ENCODE data around the gene DYSF.

Gene DYSF

DNA sequence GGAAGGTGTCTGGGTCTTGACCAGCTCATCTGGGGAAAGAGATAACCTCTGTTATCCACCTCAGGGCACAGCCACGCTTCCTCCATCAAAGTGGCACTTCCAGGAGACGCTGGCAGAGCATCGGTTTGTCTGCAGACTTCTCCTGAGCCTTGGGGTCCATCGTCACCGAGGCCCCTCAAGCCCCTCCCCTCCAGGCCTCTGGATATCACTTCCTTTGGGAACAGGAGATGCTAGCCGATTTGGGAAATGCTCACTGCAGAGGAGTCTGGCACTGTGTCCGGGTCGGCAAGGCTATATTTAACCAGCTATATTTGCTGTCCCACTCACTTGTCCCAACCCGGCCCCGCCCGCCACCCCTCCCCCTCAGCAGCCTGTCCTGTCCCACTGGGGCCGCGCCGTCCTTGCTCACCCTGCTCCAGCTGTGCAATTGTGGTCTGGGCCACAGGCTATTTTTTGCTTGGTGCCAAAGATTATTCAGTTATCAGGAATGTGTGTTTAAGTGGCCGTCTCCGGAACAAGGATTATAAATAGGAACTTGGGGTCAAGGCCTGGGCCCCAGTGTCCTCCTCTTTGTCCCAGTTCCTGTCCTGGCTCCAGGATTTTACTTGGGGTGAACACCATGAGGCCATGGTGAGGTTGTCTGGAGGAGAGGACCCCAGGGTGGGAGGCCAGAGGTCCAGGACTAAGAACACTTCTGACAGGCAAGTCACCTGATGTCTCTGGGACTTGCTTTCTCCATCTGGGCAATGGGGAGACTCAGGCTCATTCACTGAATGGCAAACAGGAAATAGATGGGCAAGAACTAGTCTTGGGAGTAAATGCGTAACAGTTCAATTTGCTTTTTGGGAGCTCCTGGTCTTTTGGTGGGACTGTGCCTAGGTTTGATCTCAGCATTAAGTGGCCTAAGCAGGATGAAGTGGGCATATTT lies 263.6 kb downstream of the DYSF start:
- Histone ChIP-seq H3K27ac (ENCODE audit: insufficient read depth in 1 of 2, low read depth in 1 of 2, low read length in 2 of 2, poor library complexity in 1 of 2, severe bottlenecking in 2 of 2) (no peak overlapping the region), H3K4me1 (ENCODE audit: control extremely low read depth in 1 of 4, control insufficient read depth in 4 of 4, insufficient read depth in 4 of 4, low read length in 3 of 4) (no peaks in the 10 kb centered on the region), H3K4me3 (ENCODE audit: control insufficient read depth in 1 of 7, extremely low read depth in 1 of 7, insufficient read depth in 4 of 7, low read depth in 2 of 7, low read length in 6 of 7) (no peak overlapping the region), H3K27me3 (replicated peaks in 2 of 5; ENCODE audit: control insufficient read depth in 4 of 5, insufficient read depth in 5 of 5, low read length in 4 of 5) (peaks cover 0 to 3% (median 1%) of the 10 kb centered on the region in 5 experiments), H3K9me3 (ENCODE audit: control extremely low read depth in 1 of 5, control insufficient read depth in 4 of 5, insufficient read depth in 2 of 5, low read depth in 1 of 5, low read length in 4 of 5) (peaks cover 0 to 2% (median 0%) of the 10 kb centered on the region in 5 experiments), H3K36me3 (ENCODE audit: control insufficient read depth in 4 of 4, insufficient read depth in 4 of 4, low read length in 3 of 4) (no peaks in the 10 kb centered on the region)
- WGBS (ENCODE audit: insufficient coverage) = 76% methylated on average over 11 of the region's 17 CpGs
- ChIA-PET POLR2A (interaction anchor here (0.6 kb wide), 1 partner anchor 26 kb away, joined by 3 read pairs; no protein-coding TSS in a partner anchor), CTCF (no interaction called here)
- no peak for DNase-seq

DNA sequence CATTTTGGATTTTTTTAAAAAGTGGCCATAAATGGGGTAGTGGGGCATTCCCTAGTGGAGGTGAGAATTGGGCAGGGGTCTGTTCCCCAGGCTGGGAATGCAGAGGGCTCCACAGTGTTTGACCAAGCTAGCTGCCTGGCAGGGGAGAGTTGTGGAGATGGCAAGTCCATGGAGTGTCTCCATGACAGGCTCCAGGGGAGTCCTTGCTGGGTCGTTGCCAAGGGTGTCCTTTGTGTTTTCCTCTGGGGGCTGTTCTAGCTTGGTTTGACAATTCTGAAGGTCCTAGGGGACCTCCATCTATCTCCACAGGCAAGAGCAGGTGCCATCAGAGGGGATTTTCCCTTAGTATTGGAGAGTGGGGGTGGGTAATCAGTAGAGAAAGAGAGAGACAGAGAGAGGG lies 265.3 kb downstream of the DYSF start:
- Histone ChIP-seq H3K36me3 (ENCODE audit: control insufficient read depth in 4 of 4, insufficient read depth in 4 of 4, low read length in 3 of 4) (no peaks in the 10 kb centered on the region), H3K9me3 (ENCODE audit: control extremely low read depth in 1 of 5, control insufficient read depth in 4 of 5, insufficient read depth in 2 of 5, low read depth in 1 of 5, low read length in 4 of 5) (peaks cover 0 to 2% (median 0%) of the 10 kb centered on the region in 5 experiments), H3K4me1 (ENCODE audit: control extremely low read depth in 1 of 4, control insufficient read depth in 4 of 4, insufficient read depth in 4 of 4, low read length in 3 of 4) (no peaks in the 10 kb centered on the region), H3K27me3 (replicated peaks in 2 of 5; ENCODE audit: control insufficient read depth in 4 of 5, insufficient read depth in 5 of 5, low read length in 4 of 5) (peaks cover 0 to 3% (median 0%) of the 10 kb centered on the region in 5 experiments), H3K27ac (ENCODE audit: insufficient read depth in 1 of 2, low read depth in 1 of 2, low read length in 2 of 2, poor library complexity in 1 of 2, severe bottlenecking in 2 of 2) (no peak overlapping the region), H3K4me3 (ENCODE audit: control insufficient read depth in 1 of 7, extremely low read depth in 1 of 7, insufficient read depth in 4 of 7, low read depth in 2 of 7, low read length in 6 of 7) (no peak overlapping the region)
- no peak for DNase-seq
- ChIA-PET CTCF (no interaction called here), POLR2A (interaction anchor here (0.7 kb wide), 1 partner anchor 25 kb away, joined by 4 read pairs; no protein-coding TSS in a partner anchor)
- no CpG with 5 or more reads among the region's 1 CpG for WGBS (ENCODE audit: insufficient coverage)

DNA sequence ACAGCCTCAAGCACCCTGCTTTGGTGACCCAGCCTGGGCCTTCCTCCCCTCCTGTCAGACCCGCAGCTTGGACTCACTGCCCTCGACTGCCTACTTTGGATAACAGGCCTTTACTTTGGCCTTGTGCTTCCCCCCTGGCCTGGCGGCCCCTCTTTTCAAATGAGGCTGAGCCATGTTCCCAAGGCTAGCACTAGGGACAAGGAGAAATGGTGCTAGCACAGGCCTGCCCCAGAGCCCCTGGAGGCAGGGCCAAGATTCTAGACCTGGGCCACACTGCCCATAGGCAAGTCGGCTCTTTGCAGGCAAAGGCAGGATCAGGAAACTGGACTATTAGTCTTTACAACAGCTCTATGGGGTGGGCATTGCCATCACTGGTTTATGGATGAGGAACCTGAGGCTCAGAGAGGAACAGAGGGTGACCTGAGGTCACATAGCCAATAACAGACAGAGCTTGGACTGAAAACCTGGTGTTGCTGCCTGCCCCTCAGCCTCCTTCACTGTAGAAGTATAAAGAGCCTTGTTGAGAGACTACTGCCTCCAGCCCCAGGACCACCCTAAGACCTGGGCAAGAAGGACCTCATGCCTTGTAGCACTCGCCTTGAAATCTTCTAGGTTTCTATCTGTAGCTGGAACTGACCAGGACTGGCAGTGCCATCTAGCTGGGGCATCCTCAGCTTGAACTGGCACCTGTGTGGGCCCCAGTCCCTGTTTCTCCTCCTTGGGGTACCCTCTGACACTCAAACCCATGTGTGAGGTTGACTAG lies 266.3 kb downstream of the DYSF start:
- H3K4me1 ChIP-seq (ENCODE audit: control extremely low read depth in 1 of 4, control insufficient read depth in 4 of 4, insufficient read depth in 4 of 4, low read length in 3 of 4) = no peaks in the 10 kb centered on the region

DNA sequence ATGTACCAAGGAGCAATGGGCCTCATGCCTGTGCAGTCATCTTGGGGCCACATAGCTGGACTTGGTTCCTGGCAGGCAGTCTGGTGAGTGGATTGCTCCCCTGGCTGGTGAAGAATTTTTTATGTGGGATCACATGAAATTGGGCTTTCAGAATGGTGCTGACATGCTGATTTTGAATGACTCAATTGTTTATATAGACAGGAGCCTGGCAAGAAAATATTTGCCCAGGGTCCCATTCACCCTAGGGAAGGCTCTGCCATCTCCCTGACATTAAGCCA lies 266.9 kb downstream of the DYSF start:
- peaks cover 0 to under 1% (median 0%) of the 10 kb centered on the region in 5 experiments for H3K27me3 ChIP-seq (replicated peaks in 2 of 5; ENCODE audit: control insufficient read depth in 4 of 5, insufficient read depth in 5 of 5, low read length in 4 of 5)
- H3K27ac ChIP-seq (ENCODE audit: insufficient read depth in 1 of 2, low read depth in 1 of 2, low read length in 2 of 2, poor library complexity in 1 of 2, severe bottlenecking in 2 of 2) = no peak overlapping the region
- no peaks in the 10 kb centered on the region for H3K36me3 ChIP-seq (ENCODE audit: control insufficient read depth in 4 of 4, insufficient read depth in 4 of 4, low read length in 3 of 4)
- H3K4me1 ChIP-seq (ENCODE audit: control extremely low read depth in 1 of 4, control insufficient read depth in 4 of 4, insufficient read depth in 4 of 4, low read length in 3 of 4) = no peaks in the 10 kb centered on the region
- DNase-seq = no peak
- H3K9me3 ChIP-seq (ENCODE audit: control extremely low read depth in 1 of 5, control insufficient read depth in 4 of 5, insufficient read depth in 2 of 5, low read depth in 1 of 5, low read length in 4 of 5) = peaks cover 0 to 9% (median 0%) of the 10 kb centered on the region in 5 experiments
- H3K4me3 ChIP-seq (ENCODE audit: control insufficient read depth in 1 of 7, extremely low read depth in 1 of 7, insufficient read depth in 4 of 7, low read depth in 2 of 7, low read length in 6 of 7) = no peak overlapping the region
- ChIA-PET CTCF (no interaction called here), POLR2A (no interaction called here)

More for the DNA sequence above, 266.3 kb downstream of the DYSF start:
- POLR2A ChIA-PET = no interaction called here
- no peak overlapping the region for H3K4me3 ChIP-seq (ENCODE audit: control insufficient read depth in 1 of 7, extremely low read depth in 1 of 7, insufficient read depth in 4 of 7, low read depth in 2 of 7, low read length in 6 of 7)
- peaks cover 0 to 4% (median 0%) of the 10 kb centered on the region in 5 experiments for H3K9me3 ChIP-seq (ENCODE audit: control extremely low read depth in 1 of 5, control insufficient read depth in 4 of 5, insufficient read depth in 2 of 5, low read depth in 1 of 5, low read length in 4 of 5)
- no peak for DNase-seq
- 93% methylated on average over 5 of the region's 5 CpGs for WGBS (ENCODE audit: insufficient coverage)
- H3K27ac ChIP-seq (ENCODE audit: insufficient read depth in 1 of 2, low read depth in 1 of 2, low read length in 2 of 2, poor library complexity in 1 of 2, severe bottlenecking in 2 of 2) = no peak overlapping the region
- CTCF ChIA-PET = no interaction called here
- H3K27me3 ChIP-seq (replicated peaks in 2 of 5; ENCODE audit: control insufficient read depth in 4 of 5, insufficient read depth in 5 of 5, low read length in 4 of 5) = peaks cover 0 to 3% (median 0%) of the 10 kb centered on the region in 5 experiments
- H3K36me3 ChIP-seq (ENCODE audit: control insufficient read depth in 4 of 4, insufficient read depth in 4 of 4, low read length in 3 of 4) = no peaks in the 10 kb centered on the region

DNA sequence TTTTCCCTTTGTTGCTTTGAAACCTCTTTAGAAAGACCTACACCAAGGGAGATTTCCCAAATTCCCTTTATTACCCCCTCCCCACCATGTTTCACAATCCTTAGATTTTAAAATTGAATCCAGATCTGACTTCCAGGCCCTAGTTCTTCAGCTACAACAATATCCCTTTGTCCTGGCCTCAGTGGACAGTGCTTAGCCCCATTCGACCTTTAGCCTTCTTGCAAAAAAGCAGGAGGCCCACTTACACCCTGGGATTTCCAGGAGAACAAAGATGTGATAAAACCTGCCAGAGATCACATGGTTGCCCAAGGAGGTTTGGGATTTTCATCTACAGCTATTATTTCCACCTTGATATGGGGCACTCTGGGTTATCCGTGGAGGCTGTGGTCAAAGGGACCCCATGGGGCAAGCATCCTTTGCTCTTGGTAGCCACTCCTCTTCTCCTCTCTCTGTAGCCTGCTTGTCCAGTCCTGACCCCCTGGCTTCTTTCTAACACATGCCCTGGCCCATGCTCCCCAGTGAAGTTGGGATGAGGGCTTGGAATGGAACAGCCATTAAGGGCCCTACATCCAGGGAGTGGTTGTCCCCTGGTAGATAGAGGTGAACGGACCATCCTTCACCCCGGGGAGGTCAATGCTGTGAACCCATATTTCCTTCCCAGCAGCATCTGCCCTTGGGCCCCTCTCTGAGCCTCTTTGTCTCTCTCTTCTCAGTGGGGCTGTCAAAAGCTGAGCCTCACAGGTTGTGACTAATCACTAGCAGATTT lies 267.4 kb downstream of the DYSF start:
- POLR2A ChIA-PET = no interaction called here
- no peaks in the 10 kb centered on the region for H3K36me3 ChIP-seq (ENCODE audit: control insufficient read depth in 4 of 4, insufficient read depth in 4 of 4, low read length in 3 of 4)
- peaks cover 0 to 10% (median 0%) of the 10 kb centered on the region in 5 experiments for H3K9me3 ChIP-seq (ENCODE audit: control extremely low read depth in 1 of 5, control insufficient read depth in 4 of 5, insufficient read depth in 2 of 5, low read depth in 1 of 5, low read length in 4 of 5)
- H3K4me1 ChIP-seq (ENCODE audit: control extremely low read depth in 1 of 4, control insufficient read depth in 4 of 4, insufficient read depth in 4 of 4, low read length in 3 of 4) = no peaks in the 10 kb centered on the region
- H3K4me3 ChIP-seq (ENCODE audit: control insufficient read depth in 1 of 7, extremely low read depth in 1 of 7, insufficient read depth in 4 of 7, low read depth in 2 of 7, low read length in 6 of 7) = no peak overlapping the region
- CTCF ChIA-PET = no interaction called here
- H3K27ac ChIP-seq (ENCODE audit: insufficient read depth in 1 of 2, low read depth in 1 of 2, low read length in 2 of 2, poor library complexity in 1 of 2, severe bottlenecking in 2 of 2) = no peak overlapping the region
- 93% methylated on average over 4 of the region's 4 CpGs for WGBS (ENCODE audit: insufficient coverage)
- H3K27me3 ChIP-seq (replicated peaks in 2 of 5; ENCODE audit: control insufficient read depth in 4 of 5, insufficient read depth in 5 of 5, low read length in 4 of 5) = no peaks in the 10 kb centered on the region
- DNase-seq = no peak

DNA sequence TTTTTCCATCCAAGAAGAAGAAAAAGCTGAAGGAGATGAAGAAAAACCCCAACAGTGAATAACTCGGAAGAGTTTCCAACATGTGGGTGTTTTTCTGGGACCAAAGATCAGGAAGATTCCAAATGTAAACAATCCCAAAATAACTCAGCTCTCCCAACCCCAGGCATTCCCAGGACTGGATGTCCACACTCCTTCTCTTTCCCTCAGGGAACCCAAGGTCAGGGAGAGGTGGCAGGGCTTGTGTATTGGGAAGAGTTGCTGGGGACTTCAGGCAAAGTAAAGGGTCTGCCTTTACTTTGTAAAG lies 268.0 kb downstream of the DYSF start:
- no peaks in the 10 kb centered on the region for H3K4me1 ChIP-seq (ENCODE audit: control extremely low read depth in 1 of 4, control insufficient read depth in 4 of 4, insufficient read depth in 4 of 4, low read length in 3 of 4)
- POLR2A ChIA-PET = no interaction called here
- no peak for DNase-seq
- no peak overlapping the region for H3K27ac ChIP-seq (ENCODE audit: insufficient read depth in 1 of 2, low read depth in 1 of 2, low read length in 2 of 2, poor library complexity in 1 of 2, severe bottlenecking in 2 of 2)
- no peak overlapping the region for H3K4me3 ChIP-seq (ENCODE audit: control insufficient read depth in 1 of 7, extremely low read depth in 1 of 7, insufficient read depth in 4 of 7, low read depth in 2 of 7, low read length in 6 of 7)
- CTCF ChIA-PET = no interaction called here
- H3K27me3 ChIP-seq (replicated peaks in 2 of 5; ENCODE audit: control insufficient read depth in 4 of 5, insufficient read depth in 5 of 5, low read length in 4 of 5) = no peaks in the 10 kb centered on the region
- peaks cover 0 to 10% (median 0%) of the 10 kb centered on the region in 5 experiments for H3K9me3 ChIP-seq (ENCODE audit: control extremely low read depth in 1 of 5, control insufficient read depth in 4 of 5, insufficient read depth in 2 of 5, low read depth in 1 of 5, low read length in 4 of 5)
- no peaks in the 10 kb centered on the region for H3K36me3 ChIP-seq (ENCODE audit: control insufficient read depth in 4 of 4, insufficient read depth in 4 of 4, low read length in 3 of 4)
- no CpG with 5 or more reads among the region's 1 CpG for WGBS (ENCODE audit: insufficient coverage)

Data from common myeloid progenitor, CD34-positive (primary cell).